HepG2 (cell line): ENCODE data around the gene APOC1. TPM values are rescaled to one million over a fixed set of nuclear protein-coding genes. Genes with fewer than 3 reads are reported as not detected.

ENCODE experiments used
- ARNT ChIP-seq: fragments of 450-650 bp; IDR thresholded peaks from 2 replicates; pipeline ENCODE4 v1.6.1; 2017
- DBP ChIP-seq: sonication (generic); formaldehyde crosslinking; IDR thresholded peaks from 2 replicates; pipeline ENCODE4 v1.4.0; 2020; ENCODE audit warnings: missing genetic modification reagents; ENCODE audit errors: not compliant biosample characterization
- FOXA3 ChIP-seq: IDR thresholded peaks from 2 replicates; pipeline ENCODE4 v1.6.1; 2016; ENCODE audit warnings: missing genetic modification reagents, missing compliant biosample characterization
- FOXP1 ChIP-seq, 2 experiments: fragments of 450-650 bp in 1 of 2; IDR thresholded peaks; 2 replicates each; pipeline ENCODE4 v1.6.1; 2017 to 2018; ENCODE audit warnings: antibody characterized with exemption in 1 of 2
- IRF2 ChIP-seq: IDR thresholded peaks from 2 replicates; pipeline ENCODE4 v1.6.1; 2018; ENCODE audit warnings: missing genetic modification reagents, missing compliant biosample characterization
- KDM3A ChIP-seq: IDR thresholded peaks from 2 replicates; pipeline ENCODE4 v1.6.1; 2018; ENCODE audit warnings: low read depth, missing compliant biosample characterization
- MTA3 ChIP-seq: sonication (generic); formaldehyde crosslinking; IDR thresholded peaks from 2 replicates; pipeline ENCODE4 v1.4.0; 2020; ENCODE audit warnings: missing genetic modification reagents
- NFKB2 ChIP-seq: sonication (generic); formaldehyde crosslinking; IDR thresholded peaks from 2 replicates; pipeline ENCODE4 v1.4.0; 2020; ENCODE audit warnings: missing genetic modification reagents, borderline replicate concordance
- NR3C1 ChIP-seq: sonication (generic); formaldehyde crosslinking; IDR thresholded peaks from 2 replicates; pipeline ENCODE4 v1.4.0; 2020; ENCODE audit warnings: missing genetic modification reagents
- PAXIP1 ChIP-seq: sonication (generic); formaldehyde crosslinking; conservative IDR thresholded peaks from 2 replicates; pipeline ENCODE4 v1.4.0; 2020; ENCODE audit warnings: mild to moderate bottlenecking, missing genetic modification reagents, moderate library complexity
- RNF219 ChIP-seq: sonication (generic); formaldehyde crosslinking; IDR thresholded peaks from 2 replicates; pipeline ENCODE4 v1.5.0; 2020; ENCODE audit warnings: mild to moderate bottlenecking, missing genetic modification reagents
- SOX5 ChIP-seq: IDR thresholded peaks from 2 replicates; pipeline ENCODE4 v1.6.1; 2016; ENCODE audit warnings: borderline replicate concordance
- THAP7 ChIP-seq: sonication (generic); formaldehyde crosslinking; IDR thresholded peaks from 2 replicates; pipeline ENCODE4 v1.8.1; 2023; ENCODE audit warnings: mild to moderate bottlenecking, missing genetic modification reagents
- USF2 ChIP-seq, 2 experiments: sonication (generic) in 1 of 2; formaldehyde crosslinking in 1 of 2; IDR thresholded peaks; 2 replicates each; pipeline versions ENCODE4 v1.5.1 to v1.6.1; 2011 to 2020; ENCODE audit warnings: borderline replicate concordance in 1 of 2, low read depth in 1 of 2, low read length in 1 of 2, mild to moderate bottlenecking in 1 of 2, missing genetic modification reagents in 1 of 2, moderate library complexity in 1 of 2
- ZFP1 ChIP-seq: IDR thresholded peaks from 2 replicates; pipeline ENCODE4 v1.6.1; 2016
- ZNF343 ChIP-seq: sonication (generic); formaldehyde crosslinking; IDR thresholded peaks from 2 replicates; pipeline ENCODE4 v1.4.0; 2020; ENCODE audit warnings: mild to moderate bottlenecking, missing genetic modification reagents
- ZNF784 ChIP-seq: sonication (generic); formaldehyde crosslinking; IDR thresholded peaks from 2 replicates; pipeline ENCODE4 v1.5.1; 2020; ENCODE audit warnings: missing genetic modification reagents, mild to moderate bottlenecking, borderline replicate concordance
- polyA plus RNA-seq, 8 experiments: library from polyadenylated mRNA; depleted of rRNA in 3 of 8; stranded (reverse) in 7 of 8; unstranded in 1 of 8; fragments of >200 nt; fragmentation: Illumina TruSeq in 4 of 8; extraction: Trizol in 4 of 8; gene quantifications; 2 replicates each; pipeline versions ENCODE4 v1.2.1 to v1.2.3, GENCODE V29; 2011 to 2016; ENCODE audit warnings: low read depth in 4 of 8, missing spikeins in 1 of 8, mixed read lengths in 1 of 8; ENCODE audit not compliant: insufficient read depth in 1 of 8
- total RNA-seq, 5 experiments: library from RNA; depleted of rRNA; stranded (reverse); fragments of >200 nt; fragmentation: Illumina TruSeq; extraction: Trizol; gene quantifications; 2 replicates each; pipeline ENCODE4 v1.2.3, GENCODE V29; 2016; ENCODE audit warnings: low read depth in 1 of 5

Gene APOC1
- total and polyA plus RNA-seq, 2 of the 13 experiments (the other 11 are each of a cell fraction or from before 2014, with no cell fraction given): 600 to 1,235 TPM

- TF ChIP-seq USF2 (IDR thresholded peaks at IDR 0.05; ENCODE audit: low read depth, low read length) (no peak), USF2 (CRISPR knock-in tag; IDR thresholded peaks at IDR 0.05; ENCODE audit: borderline replicate concordance) (no peak; the same call in 1 of the 2 replicates), FOXA3 (CRISPR knock-in tag) (no peak), NFKB2 (CRISPR knock-in tag) (no peak), KDM3A (CRISPR knock-in tag) (no peak), ZNF784 (CRISPR knock-in tag) (peak; percentile 25; the same call in 1 of the 2 replicates), PAXIP1 (CRISPR knock-in tag) (peak; percentile 49; the same call in 1 of the 2 replicates), ZNF343 (no peak), IRF2 (peak; percentile 96), ARNT (no peak), DBP (CRISPR knock-in tag) (no peak), FOXP1 (IDR thresholded peaks at IDR 0.05) (peak; percentile 20; the same call in 1 of the 2 replicates), FOXP1 (CRISPR knock-in tag; IDR thresholded peaks at IDR 0.05) (0 out of 2 replicates have a peak, but pooled peaks have one; percentile 19), SOX5 (no peak; the same call in 1 of the 2 replicates), MTA3 (CRISPR knock-in tag) (no peak), THAP7 (CRISPR knock-in tag) (peak; percentile 61), RNF219 (CRISPR knock-in tag) (no peak), ZFP1 (no peak), NR3C1 (CRISPR knock-in tag) (no peak)
Measured at GRCh38 chr19:44890366-44891015, 23.9 kb upstream of the APOC1 start (continued).
